Endothelial cell of umbilical vein (primary cell): Measurements from ENCODE around the gene MVB12B. TPM values are rescaled to one million over a fixed set of nuclear protein-coding genes. Genes with fewer than 3 reads are reported as not detected.

Experiments used
- BruUV-seq: library from RNA; stranded (reverse); fragments of 400-500 nt; replicated peaks from 2 replicates; lab custom pipeline; 2021; lab: Mats Ljungman, UMichigan
- CTCF ChIA-PET: fragments of 300-600, 350-600 bp; sonication (Branson Sonifier 250); formaldehyde crosslinking; loops from one replicate; lab custom pipeline; 2021; ENCODE audit warnings: antibody characterized with exemption, inconsistent platforms; lab: Charles Lee
- POLR2A ChIA-PET: fragments of 300-600, 350-600 bp; sonication (Branson Sonifier 250); formaldehyde crosslinking; loops from one replicate; lab custom pipeline; 2021; ENCODE audit warnings: antibody characterized with exemption, inconsistent platforms; lab: Charles Lee
- DNase-seq: peaks from one replicate; pipeline ENCODE4 v3.0.0-alpha.2; 2011; ENCODE audit warnings: low read depth, low spot score
- FAIRE-seq: peaks from 2 replicates; lab custom pipeline; 2011; peaks lifted over from hg19 to GRCh38; lab: Jason Lieb, UNC
- H2AFZ ChIP-seq: 2 replicates; pipeline ENCODE4 v1.6.0; 2012; ENCODE audit warnings: low read depth, low read length, control low read depth, inconsistent platforms
- H3K27ac ChIP-seq: 2 replicates; pipeline ENCODE4 v1.5.1; 2011; ENCODE audit warnings: low read depth, mild to moderate bottlenecking, control low read depth, low read length, moderate library complexity; ENCODE audit not compliant: insufficient read depth
- H3K27me3 ChIP-seq, 2 experiments: 2 replicates each; pipeline versions ENCODE4 v1.6.0 to v1.6.1; 2011; ENCODE audit warnings: low read length in 2 of 2, mixed read lengths in 1 of 2; ENCODE audit not compliant: control insufficient read depth in 2 of 2, insufficient read depth in 2 of 2
- H3K36me3 ChIP-seq, 2 experiments: 2 replicates in 1 of 2; 3 replicates in 1 of 2; pipeline ENCODE4 v1.5.1; 2011; ENCODE audit warnings: low read length in 2 of 2, mild to moderate bottlenecking in 1 of 2, moderate library complexity in 1 of 2; ENCODE audit not compliant: control insufficient read depth in 2 of 2, insufficient read depth in 2 of 2; ENCODE audit errors: extremely low read depth in 1 of 2
- H3K4me1 ChIP-seq: 3 replicates; pipeline ENCODE4 v1.5.1; 2011; ENCODE audit warnings: mild to moderate bottlenecking, low read length; ENCODE audit not compliant: control insufficient read depth, insufficient read depth; ENCODE audit errors: extremely low read depth
- H3K4me2 ChIP-seq: 2 replicates; pipeline ENCODE4 v1.6.1; 2011; ENCODE audit warnings: low read length, control low read depth, mixed read lengths; ENCODE audit not compliant: insufficient read depth
- H3K4me3 ChIP-seq, 3 experiments: fragments of 200-600 bp in 1 of 3; sonication (generic), shearing (Covaris generic) in 1 of 3; replicated peaks in 1 of 3; 2 replicates each; pipeline ENCODE4 v1.5.1; 2011 to 2016; ENCODE audit warnings: control low read depth in 3 of 3, low read length in 3 of 3, mild to moderate bottlenecking in 2 of 3, inconsistent platforms in 1 of 3, low read depth in 1 of 3, moderate library complexity in 1 of 3; ENCODE audit not compliant: insufficient read depth in 1 of 3
- H3K79me2 ChIP-seq: 2 replicates; pipeline ENCODE4 v1.6.0; 2012; ENCODE audit warnings: low read length, inconsistent platforms; ENCODE audit not compliant: control insufficient read depth, insufficient read depth
- H3K9ac ChIP-seq: replicated peaks from 2 replicates; pipeline ENCODE3; 2011; ENCODE audit warnings: low read length, control low read depth; ENCODE audit not compliant: insufficient read depth; ENCODE audit errors: extremely low read depth
- H3K9me1 ChIP-seq: replicated peaks from 3 replicates; pipeline ENCODE4 v1.6.0; 2011; ENCODE audit warnings: mild to moderate bottlenecking, low read length; ENCODE audit not compliant: control insufficient read depth, insufficient read depth; ENCODE audit errors: extremely low read depth
- H3K9me3 ChIP-seq: replicated peaks from 2 replicates; pipeline ENCODE4 v1.5.1; 2012; ENCODE audit warnings: low read length, inconsistent platforms; ENCODE audit not compliant: control insufficient read depth, insufficient read depth
- H4K20me1 ChIP-seq: replicated peaks from 2 replicates; pipeline ENCODE3; 2011; ENCODE audit warnings: mild to moderate bottlenecking, low read length; ENCODE audit not compliant: control insufficient read depth, insufficient read depth; ENCODE audit errors: extremely low read depth
- CTCF ChIP-seq, 2 donors: IDR thresholded peaks; 1 replicate in 1 of 2; 2 replicates in 1 of 2; pipeline ENCODE4 v1.5.1; 2011; ENCODE audit warnings: low read length in 2 of 2, mild to moderate bottlenecking in 2 of 2, moderate library complexity in 2 of 2, control low read depth in 1 of 2, inconsistent platforms in 1 of 2, low read depth in 1 of 2; ENCODE audit not compliant: insufficient read depth in 1 of 2; ENCODE audit errors: extremely low read depth in 1 of 2
- EZH2 ChIP-seq: IDR thresholded peaks from 2 replicates; pipeline ENCODE4 v1.6.1; 2012; ENCODE audit warnings: borderline replicate concordance, low read depth, mild to moderate bottlenecking, moderate library complexity, low read length, inconsistent platforms; ENCODE audit not compliant: severe bottlenecking
- FOS ChIP-seq: IDR thresholded peaks from 2 replicates; pipeline ENCODE4 v1.6.1; 2011; ENCODE audit warnings: mild to moderate bottlenecking, low read length, moderate library complexity, borderline replicate concordance; ENCODE audit not compliant: insufficient read depth
- GATA2 ChIP-seq: IDR thresholded peaks from 2 replicates; pipeline ENCODE4 v1.7.0; 2011; ENCODE audit warnings: low read depth, mild to moderate bottlenecking, moderate library complexity, mixed read lengths, low read length; ENCODE audit not compliant: insufficient read length, insufficient read depth
- JUN ChIP-seq: IDR thresholded peaks from 2 replicates; pipeline ENCODE4 v1.6.1; 2011; ENCODE audit warnings: borderline replicate concordance, low read depth; ENCODE audit not compliant: insufficient read length, insufficient read depth
- MAX ChIP-seq: IDR thresholded peaks from 2 replicates; pipeline ENCODE4 v1.6.1; 2011; ENCODE audit not compliant: insufficient read depth, insufficient read length
- MYC ChIP-seq: IDR thresholded peaks from one replicate; pipeline ENCODE4 v1.6.1; 2011; ENCODE audit warnings: mild to moderate bottlenecking, low read depth, low read length
- POLR2A ChIP-seq: IDR thresholded peaks from 2 replicates; pipeline ENCODE4 v1.6.1; 2012; ENCODE audit warnings: low read depth, mild to moderate bottlenecking, control low read depth, low read length
- POLR2AphosphoS5 ChIP-seq: IDR thresholded peaks from 2 replicates; pipeline ENCODE4 v1.6.1; 2012; ENCODE audit warnings: low read depth, mild to moderate bottlenecking, control low read depth, low read length, moderate library complexity; ENCODE audit not compliant: insufficient read depth
- dilution Hi-C: fragments of 300-500 bp; cut with MboI; formaldehyde crosslinking; loops from one replicate; pipeline ENCODE4 v1.15.0; 2019; ENCODE audit warnings: low sequenced_read_pairs; ENCODE audit not compliant: extremely low pct_ligation_motif_present
- intact Hi-C: fragments of 100-400 bp; cut with micrococcal nuclease; formaldehyde crosslinking; loops from one replicate; pipeline ENCODE4 v1.10.0; 2022
- polyA plus RNA-seq, 4 experiments: library from polyadenylated mRNA; depleted of rRNA in 3 of 4; stranded (reverse) in 3 of 4; unstranded in 1 of 4; fragments of >200 nt; gene quantifications; 2 replicates each; pipeline versions ENCODE4 v1.2.1 to v1.2.3, GENCODE V29; 2011 to 2012; ENCODE audit warnings: missing spikeins in 1 of 4
- total RNA-seq: library from RNA; stranded (reverse); gene quantifications from 2 replicates; pipeline ENCODE4 v1.2.3, GENCODE V29; 2021

MVB12B gene
- total and polyA plus RNA-seq, 2 donors (not counting 3 experiments of a cell fraction or from before 2014, with no cell fraction given): 6.6 to 17.3 TPM

DNA sequence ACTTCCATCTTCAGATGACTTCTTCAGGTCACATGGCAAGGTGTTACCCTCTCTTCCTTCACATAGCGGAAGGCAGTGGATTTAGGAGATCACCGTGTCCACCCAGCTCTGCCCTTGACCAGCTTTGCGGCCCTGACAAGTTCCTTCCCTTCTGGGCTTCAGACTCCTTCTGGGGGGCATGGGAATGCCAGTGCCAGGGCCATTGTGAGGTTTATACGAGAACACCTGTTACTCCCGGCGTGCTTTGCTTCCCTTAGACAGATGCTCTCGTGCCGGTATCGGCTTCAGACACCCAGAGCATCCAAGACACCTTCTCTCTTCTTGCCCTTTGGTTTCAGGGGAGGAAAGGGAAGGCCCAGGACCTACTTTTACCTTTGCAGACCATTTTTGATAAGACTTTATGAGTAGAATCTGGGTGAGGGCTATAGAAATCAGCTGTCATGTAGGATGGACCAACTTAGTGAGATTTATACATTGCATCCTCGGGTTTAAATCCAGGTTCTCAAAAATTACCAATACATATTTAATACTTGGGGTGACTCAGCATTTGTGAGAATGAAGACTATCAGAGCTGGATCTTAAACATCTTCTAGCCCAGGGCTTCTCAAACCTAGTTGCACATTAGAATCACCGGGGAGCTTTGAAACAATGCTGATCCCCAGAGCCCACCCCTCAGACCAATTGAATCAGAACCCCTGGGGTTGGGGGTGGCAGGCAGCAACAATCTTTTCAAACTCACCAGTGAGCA lies 138.2 kb downstream of the MVB12B start:
- Histone ChIP-seq H3K4me1 (no peaks in the 10 kb centered on the region), H3K27ac (no peak overlapping the region), H4K20me1 (no peaks in the 10 kb centered on the region), H3K27me3 (no peaks in the 10 kb centered on the region), H3K36me3 (no peaks in the 10 kb centered on the region), H3K9me1 (no peaks in the 10 kb centered on the region), H2AFZ (no peak overlapping the region), H3K4me2 (no peak overlapping the region), H3K9ac (no peak overlapping the region), H3K4me3 (no peak overlapping the region), H3K9me3 (no peaks in the 10 kb centered on the region), H3K79me2 (no peaks in the 10 kb centered on the region)
- intact Hi-C loops: no loop called here
- BruUV-seq: no TSS peak
- DNase-seq: no peak
- ChIA-PET CTCF (no interaction called here), POLR2A (no interaction called here)
- no peak for FAIRE-seq
- dilution Hi-C loops: no loop called here
- no peak for TF ChIP-seq POLR2A
- TF ChIP-seq FOS: no peak
- no peak for TF ChIP-seq EZH2
- TF ChIP-seq CTCF (IDR thresholded peaks at IDR 0.05; ENCODE audit: extremely low read depth in 1 of 2, insufficient read depth in 1 of 2, low read depth in 1 of 2, low read length in 2 of 2): no peak
- TF ChIP-seq MAX: no peak
- no peak for TF ChIP-seq GATA2
- no peak for TF ChIP-seq POLR2AphosphoS5
- no peak for TF ChIP-seq JUN
- no peak for TF ChIP-seq MYC
